GM12878 (cell line): Measurements from ENCODE around the gene LRBA.

ENCODE experiments used
- ASH2L ChIP-seq: fragments of 300-600, 200-600 bp; sonication (generic); IDR thresholded peaks from 2 replicates; pipeline ENCODE4 v1.6.1; 2017; ENCODE audit warnings: low read depth, mild to moderate bottlenecking, borderline replicate concordance
- BACH1 ChIP-seq: fragments of 450-650 bp; IDR thresholded peaks from 2 replicates; pipeline ENCODE4 v1.6.1; 2017; ENCODE audit warnings: mild to moderate bottlenecking, borderline replicate concordance
- CBFB ChIP-seq: IDR thresholded peaks from 2 replicates; pipeline ENCODE4 v1.6.1; 2016; ENCODE audit warnings: antibody characterized with exemption, low read depth
- CREM ChIP-seq: IDR thresholded peaks from 2 replicates; pipeline ENCODE4 v1.6.1; 2014; ENCODE audit warnings: antibody characterized with exemption, low read depth
- CTCF ChIP-seq, 3 experiments: IDR thresholded peaks in 2 of 3; conservative IDR thresholded peaks in 1 of 3; 2 replicates each; pipeline ENCODE4 v1.5.1; 2011; ENCODE audit warnings: low read depth in 3 of 3, low read length in 3 of 3, mild to moderate bottlenecking in 3 of 3, control low read depth in 2 of 3, moderate library complexity in 2 of 3, inconsistent platforms in 1 of 3, mixed read lengths in 1 of 3; ENCODE audit not compliant: control insufficient read depth in 2 of 3, insufficient read depth in 1 of 3; ENCODE audit errors: extremely low read depth in 1 of 3
- ELK1 ChIP-seq: IDR thresholded peaks from 2 replicates; pipeline ENCODE4 v1.6.1; 2012; ENCODE audit warnings: low read depth, low read length, improper control_type of control experiment
- GABPA ChIP-seq: IDR thresholded peaks from 2 replicates; pipeline ENCODE4 v1.6.1; 2014; ENCODE audit warnings: antibody characterized with exemption, low read depth, mild to moderate bottlenecking, inconsistent platforms
- NRF1 ChIP-seq: conservative IDR thresholded peaks from 2 replicates; pipeline ENCODE4 v1.6.1; 2011; ENCODE audit warnings: mild to moderate bottlenecking, low read depth, low read length, improper control_type of control experiment
- POLR2A ChIP-seq: IDR thresholded peaks from 2 replicates; pipeline ENCODE4 v1.6.1; 2011; ENCODE audit warnings: low read depth, mild to moderate bottlenecking, low read length
- POLR2AphosphoS5 ChIP-seq: IDR thresholded peaks from 2 replicates; pipeline ENCODE4 v1.6.1; 2011; ENCODE audit warnings: mild to moderate bottlenecking, low read length, inconsistent platforms
- RAD51 ChIP-seq: fragments of 450-650 bp; IDR thresholded peaks from 2 replicates; pipeline ENCODE4 v1.6.1; 2016; ENCODE audit warnings: moderate library complexity, mild to moderate bottlenecking, inconsistent platforms
- RCOR1 ChIP-seq: conservative IDR thresholded peaks from 2 replicates; pipeline ENCODE4 v1.6.1; 2012; ENCODE audit warnings: low read depth, low read length, improper control_type of control experiment
- SP1 ChIP-seq: IDR thresholded peaks from one replicate; pipeline ENCODE4 v1.6.1; 2011; ENCODE audit warnings: low read depth, low read length

- no peak for TF ChIP-seq POLR2AphosphoS5
- no peak for TF ChIP-seq SP1
- no peak for TF ChIP-seq BACH1
- TF ChIP-seq ELK1: no peak
- no peak for TF ChIP-seq CTCF (IDR thresholded peaks at IDR 0.05 in 2 of 3, conservative IDR thresholded peaks at IDR 0.05 in 1 of 3; ENCODE audit: control insufficient read depth in 2 of 3, extremely low read depth in 1 of 3, insufficient read depth in 1 of 3, low read depth in 3 of 3, low read length in 3 of 3)
- no peak for TF ChIP-seq CREM
- no peak for TF ChIP-seq POLR2A
- no peak for TF ChIP-seq NRF1
- no peak for TF ChIP-seq ASH2L
- no peak for TF ChIP-seq RCOR1
- no peak for TF ChIP-seq GABPA
- TF ChIP-seq CBFB: no peak
- TF ChIP-seq RAD51: no peak
These were observed 84.1 kb downstream of the LRBA start for GRCh38 chr4:150931005-150931404.
